AG10803 (cell line): ENCODE data around the gene IL23R.

Experiments used
- DNase-seq: peaks from one replicate; pipeline ENCODE4 v3.0.0; 2010; ENCODE audit warnings: low read depth
- H3K4me3 ChIP-seq: 2 replicates; pipeline ENCODE4 v1.5.1; 2011; ENCODE audit warnings: mild to moderate bottlenecking, low read length, control low read depth
- CTCF ChIP-seq: conservative IDR thresholded peaks from 2 replicates; pipeline ENCODE4 v1.5.1; 2011; ENCODE audit warnings: mild to moderate bottlenecking, low read length, control low read depth, inconsistent platforms

Gene IL23R

DNA sequence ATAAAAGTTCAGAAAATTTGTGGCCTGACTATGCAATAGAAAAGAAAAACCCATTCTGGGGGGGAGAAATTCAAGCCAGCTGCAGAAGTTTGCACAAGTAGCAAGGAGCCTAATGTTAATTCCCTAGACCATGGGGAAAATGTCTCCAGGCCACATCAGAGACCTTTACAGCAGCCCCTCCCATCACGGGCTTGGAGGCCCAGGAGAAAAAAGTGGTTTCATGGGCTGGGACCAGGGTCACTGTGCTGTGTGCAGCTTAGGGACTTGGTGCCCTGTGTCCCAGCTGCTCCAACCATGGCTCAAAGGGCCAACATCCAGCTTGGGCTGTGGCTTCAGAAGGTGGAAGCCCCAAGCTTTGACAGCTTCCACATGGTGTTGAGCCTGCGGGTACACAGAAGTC, 42.0 kb downstream of the IL23R start:
- H3K4me3 ChIP-seq: no peak overlapping the region
- DNase-seq: no peak
- no peak for TF ChIP-seq CTCF

GRCh38 chr1:67209521-67209920, 43.3 kb downstream of the IL23R start:
- TF ChIP-seq CTCF: no peak
- DNase-seq: no peak
- no peak overlapping the region for H3K4me3 ChIP-seq

DNA sequence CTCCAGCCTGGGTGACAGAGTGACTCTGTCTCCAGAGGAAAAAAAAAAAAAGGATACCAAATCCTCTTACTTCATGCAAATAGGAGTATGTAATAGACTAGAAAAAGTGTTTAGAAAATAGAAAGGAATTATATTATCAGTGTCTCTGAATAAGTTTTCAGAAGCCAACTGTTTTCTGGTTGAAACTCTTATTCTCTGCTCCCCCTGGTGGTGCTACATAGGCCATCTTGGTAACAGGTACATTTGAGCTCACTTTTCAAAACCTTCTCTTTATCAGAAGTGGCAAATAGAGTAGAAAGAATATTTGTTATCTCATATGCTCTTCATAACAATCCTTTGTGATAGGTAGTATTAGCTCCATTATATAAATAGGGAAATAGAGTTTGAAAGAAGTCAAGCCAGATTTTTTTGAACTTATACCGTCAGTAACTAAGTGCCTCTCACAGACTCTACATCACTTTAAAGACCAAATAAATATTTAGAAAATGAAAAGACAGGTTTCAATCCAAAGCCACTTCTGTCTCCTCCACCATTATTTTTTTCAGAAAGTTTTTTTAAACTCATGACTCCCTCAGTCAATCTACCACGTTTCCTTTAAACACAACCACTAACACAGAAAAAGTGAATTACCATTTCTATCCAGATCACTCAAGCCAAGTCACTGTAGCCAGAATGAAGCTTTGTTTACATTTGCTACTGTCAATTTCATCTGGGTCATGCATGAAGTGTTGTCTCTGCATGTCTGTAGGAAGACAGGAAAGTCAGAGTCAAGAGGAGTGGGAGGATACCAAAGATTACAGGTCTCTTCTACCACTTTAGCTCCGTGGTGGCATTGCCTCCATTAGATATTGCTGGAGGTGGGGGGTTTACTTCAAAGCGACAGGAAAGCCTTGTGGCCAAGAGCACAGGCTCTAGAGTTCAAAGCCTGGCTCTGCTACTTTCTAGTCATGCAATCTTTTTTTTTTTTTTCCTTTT, 45.6 kb downstream of the IL23R start:
- peak; percentile 69 for TF ChIP-seq CTCF
- H3K4me3 ChIP-seq: no peak overlapping the region
- peak; percentile 18 for DNase-seq

GRCh38 chr1:67213164-67213563, 46.9 kb downstream of the IL23R start:
- H3K4me3 ChIP-seq: no peak overlapping the region
- peak; percentile 66 for TF ChIP-seq CTCF
- peak; percentile 24 for DNase-seq

DNA sequence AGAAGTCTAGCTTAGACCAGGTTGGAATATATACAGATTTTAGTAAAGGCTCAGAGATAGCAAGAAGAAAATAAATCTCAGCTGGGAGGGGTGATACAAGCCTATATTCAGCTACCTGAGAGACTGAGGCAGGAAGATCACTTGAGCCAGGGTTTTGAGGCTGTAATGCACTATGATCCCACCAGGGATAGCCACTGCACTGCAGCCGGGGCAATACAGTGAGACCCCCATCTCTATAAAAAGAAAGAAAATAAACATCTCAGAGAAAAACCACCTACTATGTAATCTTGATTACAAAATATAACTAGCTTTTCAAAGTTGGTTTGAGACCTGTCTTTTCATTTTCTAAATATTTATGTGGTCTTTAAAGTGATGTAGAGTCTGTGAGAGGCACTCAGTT, 47.7 kb downstream of the IL23R start:
- no peak for DNase-seq
- TF ChIP-seq CTCF: no peak
- no peak overlapping the region for H3K4me3 ChIP-seq

- no peak overlapping the region for H3K4me3 ChIP-seq
- peak; percentile 21 for DNase-seq
- TF ChIP-seq CTCF: peak; percentile 68
These were observed 48.3 kb downstream of the IL23R start for GRCh38 chr1:67214420-67215174.
